ENCODE measurements around the gene TMEM179.

- no peak for TF ChIP-seq CTCF (IDR thresholded peaks at IDR 0.05)
- no peak for TF ChIP-seq POLR2A (IDR thresholded peaks at IDR 0.05)
Observed at GRCh38 chr14:104554088-104554607, 50.4 kb downstream of the TMEM179 start.

All from ovary (tissue), 3 donors.